H1 (cell line): ENCODE data around the gene ARHGEF1.

Source experiments
- CHD1 ChIP-seq: IDR thresholded peaks from 2 replicates; pipeline ENCODE4 v1.6.1; 2012; ENCODE audit warnings: low read depth, low read length, improper control_type of control experiment
- GTF2F1 ChIP-seq: IDR thresholded peaks from 2 replicates; pipeline ENCODE4 v1.6.1; 2012; ENCODE audit warnings: low read depth, low read length, improper control_type of control experiment, borderline replicate concordance
- PHF8 ChIP-seq: fragments of 200-600 bp; sonication (generic); conservative IDR thresholded peaks from 2 replicates; pipeline ENCODE4 v1.7.1; 2012; ENCODE audit warnings: low read depth, mild to moderate bottlenecking, inconsistent platforms, low read length, moderate library complexity
- SAP30 ChIP-seq: fragments of 300-600 bp; sonication (generic); IDR thresholded peaks from 2 replicates; pipeline ENCODE4 v1.7.1; 2012; ENCODE audit warnings: low read length, moderate library complexity, mild to moderate bottlenecking, inconsistent platforms; ENCODE audit not compliant: insufficient read depth, insufficient replicate concordance

- TF ChIP-seq SAP30 (no peak), PHF8 (no peak), GTF2F1 (no peak), CHD1 (no peak)
Observed at GRCh38 chr19:41851456-41851855, 31.5 kb upstream of the ARHGEF1 start.
